ENCODE measurements around the gene UBTF. TPM values are rescaled to one million over a fixed set of nuclear protein-coding genes. Genes with fewer than 3 reads are reported as not detected.

UBTF gene
- total RNA-seq, 1 donor from 2014 or later: 25.1 TPM

- TF ChIP-seq, protein P1, sequence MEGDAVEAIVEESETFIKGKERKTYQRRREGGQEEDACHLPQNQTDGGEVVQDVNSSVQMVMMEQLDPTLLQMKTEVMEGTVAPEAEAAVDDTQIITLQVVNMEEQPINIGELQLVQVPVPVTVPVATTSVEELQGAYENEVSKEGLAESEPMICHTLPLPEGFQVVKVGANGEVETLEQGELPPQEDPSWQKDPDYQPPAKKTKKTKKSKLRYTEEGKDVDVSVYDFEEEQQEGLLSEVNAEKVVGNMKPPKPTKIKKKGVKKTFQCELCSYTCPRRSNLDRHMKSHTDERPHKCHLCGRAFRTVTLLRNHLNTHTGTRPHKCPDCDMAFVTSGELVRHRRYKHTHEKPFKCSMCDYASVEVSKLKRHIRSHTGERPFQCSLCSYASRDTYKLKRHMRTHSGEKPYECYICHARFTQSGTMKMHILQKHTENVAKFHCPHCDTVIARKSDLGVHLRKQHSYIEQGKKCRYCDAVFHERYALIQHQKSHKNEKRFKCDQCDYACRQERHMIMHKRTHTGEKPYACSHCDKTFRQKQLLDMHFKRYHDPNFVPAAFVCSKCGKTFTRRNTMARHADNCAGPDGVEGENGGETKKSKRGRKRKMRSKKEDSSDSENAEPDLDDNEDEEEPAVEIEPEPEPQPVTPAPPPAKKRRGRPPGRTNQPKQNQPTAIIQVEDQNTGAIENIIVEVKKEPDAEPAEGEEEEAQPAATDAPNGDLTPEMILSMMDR (IDR thresholded peaks at IDR 0.05): peak in 2 of 3 experiments; percentile 79 to 82
- peaks cover 17 to 18% of the 10 kb centered on the region in 2 donors for H3K4me1 ChIP-seq
- H3K27ac ChIP-seq: peak overlapping the region; percentile 91 to 99
- no peaks in the 10 kb centered on the region for H3K9me3 ChIP-seq
- H3K36me3 ChIP-seq: peaks cover 27 to 34% of the 10 kb centered on the region in 2 donors
- H3K4me3 ChIP-seq: peak overlapping the region; percentile 88 to 95
- intact Hi-C loops (cut with DNase I): loop anchor here (1.0 to 10.0 kb wide), 4 partner anchors 18 to 286 kb away; partner anchors contain the start of genes GPATCH8 and TMUB2
- DNase-seq (ENCODE audit: low spot score in 2 of 2): peak; percentile 45 to 92
- H3K27me3 ChIP-seq: no peaks in the 10 kb centered on the region
Measured at GRCh38 chr17:44218344-44219107, 949 bp downstream of the UBTF start.

DNA sequence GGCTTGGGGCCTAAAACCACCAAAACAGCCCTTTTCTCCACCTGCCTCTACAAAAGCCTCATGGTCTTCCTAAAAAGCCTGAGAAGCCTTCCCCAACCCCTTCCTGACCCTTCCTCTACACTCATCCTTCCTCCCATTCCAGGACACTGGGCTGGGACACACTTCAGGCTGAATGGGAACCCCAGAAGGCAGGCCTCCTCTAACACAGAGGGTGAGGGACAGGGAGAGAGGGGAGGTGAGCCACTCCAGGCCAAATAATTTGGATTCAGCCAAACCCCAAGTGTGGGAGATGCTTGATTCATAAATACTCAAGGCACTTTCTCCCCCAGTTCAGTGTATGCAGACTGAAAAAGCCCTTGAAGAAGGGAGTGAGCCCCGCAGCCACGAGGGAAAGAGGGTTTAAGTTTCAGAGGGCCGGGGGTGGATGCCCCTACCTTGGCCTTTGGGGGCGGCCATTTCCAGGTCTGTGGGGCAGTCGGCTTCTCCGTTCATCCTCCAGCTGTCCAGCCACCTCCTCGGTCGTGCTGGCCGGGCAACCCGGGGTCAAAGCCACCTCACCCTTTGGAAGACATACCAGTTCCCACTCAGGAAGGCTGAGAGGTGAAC is 1.6 kb downstream of the UBTF start:
- no peaks in the 10 kb centered on the region for H3K9me3 ChIP-seq
- H3K27me3 ChIP-seq: no peaks in the 10 kb centered on the region
- peaks cover 27 to 34% of the 10 kb centered on the region in 2 donors for H3K36me3 ChIP-seq
- peak overlapping the region; percentile 91 to 99 for H3K27ac ChIP-seq
- TF ChIP-seq, protein P1 (IDR thresholded peaks at IDR 0.05): no peak
- H3K4me1 ChIP-seq: peaks cover 11 to 18% of the 10 kb centered on the region in 2 donors
- intact Hi-C loops (cut with DNase I): loop anchor here (1.0 to 10.0 kb wide), 4 partner anchors 18 to 287 kb away; partner anchors contain the start of genes GPATCH8 and TMUB2
- H3K4me3 ChIP-seq: peak overlapping the region; percentile 88 to 95
- DNase-seq (ENCODE audit: low spot score in 2 of 2): no peak

GRCh38 chr17:44216694-44217093 is 2.8 kb downstream of the UBTF start:
- TF ChIP-seq, protein P1 (IDR thresholded peaks at IDR 0.05): no peak
- Histone ChIP-seq H3K36me3 (peaks cover 27 to 35% of the 10 kb centered on the region in 2 donors), H3K9me3 (no peaks in the 10 kb centered on the region), H3K27me3 (no peaks in the 10 kb centered on the region), H3K4me1 (peaks cover 10 to 18% of the 10 kb centered on the region in 2 donors), H3K27ac (no peak overlapping the region), H3K4me3 (no peak overlapping the region)
- no peak for DNase-seq (ENCODE audit: low spot score in 2 of 2)
- intact Hi-C loops (cut with DNase I): loop anchor here (10.0 kb wide), 1 partner anchor 288 kb away; the partner anchor contains the start of gene GPATCH8

DNA sequence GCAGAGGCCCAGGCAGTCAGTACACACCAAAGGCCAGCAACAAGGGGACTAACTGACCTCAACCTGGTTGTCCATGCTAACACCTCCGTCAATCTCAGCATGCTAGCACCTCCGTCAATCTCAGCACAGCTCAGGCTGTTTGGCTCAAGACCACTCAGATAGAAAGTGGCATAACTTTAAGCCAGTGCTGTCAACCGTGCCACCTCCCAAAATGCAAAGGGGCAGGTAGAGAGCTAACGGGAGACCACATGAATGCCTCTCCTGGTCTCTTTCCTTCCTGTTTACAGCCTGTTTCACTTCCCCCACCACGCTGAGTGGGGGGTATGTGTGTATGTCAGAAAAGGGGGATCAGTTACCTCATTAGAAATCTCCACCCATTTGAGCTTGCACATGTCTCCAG is 3.3 kb downstream of the UBTF start:
- no peaks in the 10 kb centered on the region for H3K9me3 ChIP-seq
- H3K4me3 ChIP-seq: no peak overlapping the region
- no peaks in the 10 kb centered on the region for H3K27me3 ChIP-seq
- peaks cover 10 to 18% of the 10 kb centered on the region in 2 donors for H3K4me1 ChIP-seq
- intact Hi-C loops (cut with DNase I): loop anchor here (10.0 kb wide), 1 partner anchor 289 kb away; the partner anchor contains the start of gene GPATCH8
- TF ChIP-seq, protein P1 (IDR thresholded peaks at IDR 0.05): no peak
- no peak overlapping the region for H3K27ac ChIP-seq
- no peak for DNase-seq (ENCODE audit: low spot score in 2 of 2)
- peaks cover 32 to 41% of the 10 kb centered on the region in 2 donors for H3K36me3 ChIP-seq

DNA sequence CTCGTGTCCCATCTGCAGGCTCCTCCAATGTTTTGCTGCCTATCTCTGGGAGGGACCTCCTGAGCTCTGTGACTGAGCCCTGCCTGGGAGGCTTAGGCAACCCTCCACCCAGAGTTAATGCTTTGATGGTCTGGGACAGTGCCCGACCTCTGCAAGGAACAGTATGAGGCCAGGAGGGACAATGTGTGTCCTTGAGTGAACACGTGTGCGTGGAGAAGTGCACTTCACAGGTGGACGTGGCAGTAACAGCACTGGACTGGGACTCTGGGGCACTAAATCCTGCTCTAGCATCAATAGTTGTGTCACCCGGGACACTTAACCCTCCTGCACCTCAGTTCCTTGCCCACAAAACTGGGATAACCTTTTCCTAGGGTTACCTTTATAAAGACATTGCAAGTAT is 4.6 kb downstream of the UBTF start:
- no peaks in the 10 kb centered on the region for H3K27me3 ChIP-seq
- H3K36me3 ChIP-seq: peaks cover 40 to 49% of the 10 kb centered on the region in 2 donors
- intact Hi-C loops (cut with DNase I): loop anchor here (10.0 kb wide), 1 partner anchor 290 kb away; the partner anchor contains the start of gene GPATCH8
- TF ChIP-seq, protein P1 (IDR thresholded peaks at IDR 0.05): no peak
- no peaks in the 10 kb centered on the region for H3K9me3 ChIP-seq
- H3K4me3 ChIP-seq: no peak overlapping the region
- H3K4me1 ChIP-seq: peaks cover 18 to 20% of the 10 kb centered on the region in 2 donors
- H3K27ac ChIP-seq: no peak overlapping the region
- DNase-seq (ENCODE audit: low spot score in 2 of 2): no peak
